NCI-H1930 (cell line): ENCODE measurements around the gene DPY19L2.
"Not testable (repeated sequence)": the region's sequence is repeated elsewhere in the genome, so short reads cannot be mapped to it uniquely, and the experiment has no call there.

Source experiments
- DNase-seq, 2 experiments: peaks; one replicate each; lab custom pipeline; 2025; lab: John Stamatoyannopoulos, UW

Gene DPY19L2

DNA sequence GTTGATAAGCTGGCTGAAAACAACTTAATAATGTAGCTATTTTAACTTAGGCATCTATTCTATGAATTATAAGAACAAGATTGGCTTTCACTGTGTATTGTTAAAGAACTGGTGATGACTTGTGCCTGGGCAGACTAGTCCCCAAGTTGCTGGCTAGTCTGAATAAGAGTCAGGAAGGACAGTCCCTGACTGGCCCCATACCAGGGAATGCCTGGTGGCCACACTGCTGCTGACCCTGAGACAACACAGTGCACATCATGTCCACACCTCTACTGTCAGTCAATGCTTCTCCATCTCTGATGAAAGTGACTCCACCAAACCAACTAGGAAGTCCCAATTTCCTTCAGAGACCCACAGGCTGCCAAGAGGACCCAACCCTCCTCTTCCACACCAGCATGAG lies 130.5 kb downstream of the DPY19L2 start:
- not testable (repeated sequence) for DNase-seq

- DNase-seq, result not testable (repeated sequence)
Observed at GRCh38 chr12:63529641-63530040, 138.7 kb downstream of the DPY19L2 start.

GRCh38 chr12:63525831-63526230 lies 142.5 kb downstream of the DPY19L2 start:
- no peak for DNase-seq

- no peak for DNase-seq
Observed at GRCh38 chr12:63521706-63522105, 146.6 kb downstream of the DPY19L2 start.
